Esophagus muscularis mucosa (tissue), 4 donors: ENCODE measurements around the gene AP1S3. TPM values are rescaled to one million over a fixed set of nuclear protein-coding genes. Genes with fewer than 3 reads are reported as not detected.

Experiments
- DNase-seq: peaks from one replicate; pipeline ENCODE4 v3.0.0-alpha.2; 2017; ENCODE audit errors: extremely low spot score
- H3K27ac ChIP-seq, 4 donors: fragments of 200-600 bp; sonication (generic); replicated peaks in 1 of 4; 1 replicate in 3 of 4; 2 replicates in 1 of 4; pipeline ENCODE4 v1.5.1; 2016 to 2019; ENCODE audit warnings: mild to moderate bottlenecking in 1 of 4
- H3K27me3 ChIP-seq, 4 donors: fragments of 200-600 bp; sonication (generic); one replicate each; pipeline versions ENCODE4 v1.5.1 to v1.6.0; 2016 to 2019
- H3K36me3 ChIP-seq, 4 donors: fragments of 200-600 bp; sonication (generic); one replicate each; pipeline ENCODE4 v1.5.1; 2016 to 2019
- H3K4me1 ChIP-seq, 4 donors: fragments of 200-600 bp; sonication (generic); one replicate each; pipeline ENCODE4 v1.5.1; 2016 to 2019
- H3K4me3 ChIP-seq, 4 donors: fragments of 200-600 bp; sonication (generic); 1 replicate in 2 of 4; 2 replicates in 2 of 4; pipeline ENCODE4 v1.5.1; 2016 to 2019; ENCODE audit warnings: mild to moderate bottlenecking in 4 of 4, moderate library complexity in 1 of 4
- H3K9me3 ChIP-seq, 4 donors: fragments of 200-600 bp; sonication (generic); 1 replicate in 3 of 4; 2 replicates in 1 of 4; pipeline ENCODE4 v1.5.1; 2016 to 2019
- EP300 ChIP-seq: sonication (generic); formaldehyde crosslinking; IDR thresholded peaks from one replicate; pipeline ENCODE4 v1.6.1; 2017; ENCODE audit warnings: antibody characterized with exemption
- POLR2A ChIP-seq: fragments of 450-650 bp; IDR thresholded peaks from one replicate; pipeline ENCODE4 v1.6.1; 2017; ENCODE audit warnings: antibody characterized with exemption, moderate library complexity, mild to moderate bottlenecking, low read depth
- POLR2AphosphoS5 ChIP-seq, 2 donors: sonication (generic); formaldehyde crosslinking; IDR thresholded peaks; one replicate each; pipeline ENCODE4 v1.6.1; 2017; ENCODE audit warnings: antibody characterized with exemption in 2 of 2
- WGBS: methylation state at CpG from one replicate; pipeline ENCODE4 v1.1.5; 2018; 5-methylcytosine and 5-hydroxymethylcytosine counted together
- intact Hi-C: fragments of 100-400 bp; cut with DNase I; formaldehyde crosslinking; loops from one replicate; pipeline ENCODE4 v1.15.1; 2023
- total RNA-seq, 4 donors: library from RNA; depleted of rRNA; stranded (reverse); fragments of >200 nt; gene quantifications; one replicate each; pipeline versions ENCODE4 v1.1.0 to v1.2.1, GENCODE V29; 2016
- TF ChIP-seq, protein P1 (sequence below), 3 experiments: fragments of 200-600 bp in 2 of 3; fragments of 450-650 bp in 1 of 3; sonication (generic) in 2 of 3; IDR thresholded peaks; one replicate each; pipeline ENCODE4 v1.5.1; 2017 to 2019; ENCODE audit warnings: antibody characterized with exemption in 3 of 3, mild to moderate bottlenecking in 2 of 3, moderate library complexity in 1 of 3

The AP1S3 gene
- total RNA-seq, 4 donors from 2014 or later = 0.40 to 2.7 (median 0.85) TPM

GRCh38 chr2:223722226-223722625 lies 115.2 kb downstream of the AP1S3 start:
- TF ChIP-seq, protein P1, sequence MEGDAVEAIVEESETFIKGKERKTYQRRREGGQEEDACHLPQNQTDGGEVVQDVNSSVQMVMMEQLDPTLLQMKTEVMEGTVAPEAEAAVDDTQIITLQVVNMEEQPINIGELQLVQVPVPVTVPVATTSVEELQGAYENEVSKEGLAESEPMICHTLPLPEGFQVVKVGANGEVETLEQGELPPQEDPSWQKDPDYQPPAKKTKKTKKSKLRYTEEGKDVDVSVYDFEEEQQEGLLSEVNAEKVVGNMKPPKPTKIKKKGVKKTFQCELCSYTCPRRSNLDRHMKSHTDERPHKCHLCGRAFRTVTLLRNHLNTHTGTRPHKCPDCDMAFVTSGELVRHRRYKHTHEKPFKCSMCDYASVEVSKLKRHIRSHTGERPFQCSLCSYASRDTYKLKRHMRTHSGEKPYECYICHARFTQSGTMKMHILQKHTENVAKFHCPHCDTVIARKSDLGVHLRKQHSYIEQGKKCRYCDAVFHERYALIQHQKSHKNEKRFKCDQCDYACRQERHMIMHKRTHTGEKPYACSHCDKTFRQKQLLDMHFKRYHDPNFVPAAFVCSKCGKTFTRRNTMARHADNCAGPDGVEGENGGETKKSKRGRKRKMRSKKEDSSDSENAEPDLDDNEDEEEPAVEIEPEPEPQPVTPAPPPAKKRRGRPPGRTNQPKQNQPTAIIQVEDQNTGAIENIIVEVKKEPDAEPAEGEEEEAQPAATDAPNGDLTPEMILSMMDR (IDR thresholded peaks at IDR 0.05) = no peak
- TF ChIP-seq POLR2A (no peak), EP300 (no peak), POLR2AphosphoS5 (IDR thresholded peaks at IDR 0.05) (no peak)
- intact Hi-C loops = no loop called here

GRCh38 chr2:223721746-223722145 lies 115.6 kb downstream of the AP1S3 start:
- Histone ChIP-seq H3K36me3 (no peaks in the 10 kb centered on the region), H3K4me3 (no peak overlapping the region), H3K27ac (no peak overlapping the region), H3K9me3 (no peaks in the 10 kb centered on the region), H3K4me1 (peaks cover 13 to 16% (median 15%) of the 10 kb centered on the region in 4 donors), H3K27me3 (no peaks in the 10 kb centered on the region)
- intact Hi-C loops = no loop called here
- TF ChIP-seq, protein P1 (IDR thresholded peaks at IDR 0.05) = no peak
- TF ChIP-seq EP300 (no peak), POLR2AphosphoS5 (IDR thresholded peaks at IDR 0.05) (no peak), POLR2A (no peak)
- DNase-seq = no peak
- 92% methylated on average over 5 of the region's 5 CpGs for WGBS

More at GRCh38 chr2:223722226-223722625, 115.2 kb downstream of the AP1S3 start:
- no peak overlapping the region for H3K4me3 ChIP-seq
- peaks cover 13 to 16% (median 15%) of the 10 kb centered on the region in 4 donors for H3K4me1 ChIP-seq
- no peak overlapping the region for H3K27ac ChIP-seq
- no peaks in the 10 kb centered on the region for H3K9me3 ChIP-seq
- 84% methylated on average over 9 of the region's 9 CpGs for WGBS
- H3K27me3 ChIP-seq = no peaks in the 10 kb centered on the region
- H3K36me3 ChIP-seq = no peaks in the 10 kb centered on the region
- DNase-seq = no peak

DNA sequence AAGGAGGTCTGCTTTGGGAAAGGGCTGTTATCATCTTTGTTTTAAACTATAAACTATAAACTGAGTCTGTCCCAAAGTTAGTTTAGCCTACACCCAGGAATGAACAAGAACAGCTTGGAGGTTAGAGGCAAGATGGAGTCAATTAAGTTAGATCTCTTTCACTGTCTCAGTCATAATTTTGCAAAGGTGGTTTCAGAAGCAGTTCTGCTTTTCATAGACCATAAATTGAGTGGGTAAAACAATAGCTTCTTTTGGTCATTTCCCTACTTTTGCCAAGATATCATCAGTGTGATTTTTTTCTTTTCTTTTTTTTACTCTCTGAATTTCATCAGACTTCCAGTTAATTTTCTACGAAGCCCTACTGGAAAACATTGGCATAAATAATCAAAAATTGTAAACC lies 117.0 kb downstream of the AP1S3 start:
- Histone ChIP-seq H3K9me3 (no peaks in the 10 kb centered on the region), H3K4me1 (peaks cover 6 to 8% (median 8%) of the 10 kb centered on the region in 4 donors), H3K27ac (no peak overlapping the region), H3K36me3 (no peaks in the 10 kb centered on the region), H3K4me3 (no peak overlapping the region), H3K27me3 (no peaks in the 10 kb centered on the region)
- TF ChIP-seq, protein P1 (IDR thresholded peaks at IDR 0.05) = no peak
- TF ChIP-seq POLR2A = no peak
- no peak for TF ChIP-seq POLR2AphosphoS5 (IDR thresholded peaks at IDR 0.05)
- no peak for TF ChIP-seq EP300
- 67% methylated on average over 1 of the region's 1 CpG for whole genome bisulfite sequencing
- intact Hi-C loops = no loop called here
- no peak for DNase-seq

DNA sequence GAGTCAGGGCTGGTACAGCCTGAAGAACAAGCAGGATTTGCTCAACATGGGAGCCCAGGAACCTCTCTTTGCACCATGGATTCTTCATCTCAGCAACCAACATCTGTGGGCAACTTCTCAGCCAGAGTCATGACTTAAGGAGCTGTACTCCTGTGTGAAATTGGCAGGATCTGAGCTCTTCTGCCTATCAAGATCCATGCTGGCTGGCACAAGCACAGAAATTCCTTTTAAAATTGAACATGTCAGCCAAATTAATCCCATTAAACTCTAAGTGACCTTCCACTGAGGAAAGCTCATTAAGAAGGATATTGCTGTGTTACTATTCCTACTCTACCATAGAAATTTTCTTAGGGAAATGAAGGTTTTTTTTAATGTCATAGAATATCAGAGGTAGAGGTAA lies 124.7 kb downstream of the AP1S3 start:
- Histone ChIP-seq H3K36me3 (no peaks in the 10 kb centered on the region), H3K9me3 (no peaks in the 10 kb centered on the region), H3K27ac (no peak overlapping the region), H3K4me1 (no peaks in the 10 kb centered on the region), H3K27me3 (no peaks in the 10 kb centered on the region), H3K4me3 (no peak overlapping the region)
- DNase-seq = no peak
- intact Hi-C loops = no loop called here
- TF ChIP-seq EP300 = no peak
- no peak for TF ChIP-seq POLR2A
- TF ChIP-seq, protein P1 (IDR thresholded peaks at IDR 0.05) = no peak
- no peak for TF ChIP-seq POLR2AphosphoS5 (IDR thresholded peaks at IDR 0.05)
